Neural crest cell (in vitro differentiated cells): ENCODE data around the gene SV2B. TPM values are rescaled to one million over a fixed set of nuclear protein-coding genes. Genes with fewer than 3 reads are reported as not detected.

Experiments
- DNase-seq: peaks from one replicate; pipeline ENCODE4 v3.0.0; 2021; ENCODE audit warnings: low read depth, mixed read lengths, low spot score
- H3K27ac Mint-ChIP-seq: one replicate; pipeline ENCODE4 v1.8.0; 2021; ENCODE audit warnings: mild to moderate bottlenecking, mixed read lengths; ENCODE audit not compliant: unreplicated experiment
- H3K27me3 Mint-ChIP-seq: 2 replicates; pipeline ENCODE4 v1.8.0; 2021; ENCODE audit warnings: low read depth, mild to moderate bottlenecking, mixed read lengths
- H3K36me3 Mint-ChIP-seq: 2 replicates; pipeline ENCODE4 v1.8.0; 2021; ENCODE audit warnings: low read depth, mild to moderate bottlenecking, mixed read lengths
- H3K4me1 Mint-ChIP-seq: 2 replicates; pipeline ENCODE4 v1.8.0; 2021; ENCODE audit warnings: mixed read lengths
- H3K4me3 Mint-ChIP-seq: one replicate; pipeline ENCODE4 v1.8.0; 2021; ENCODE audit warnings: mild to moderate bottlenecking, mixed read lengths
- H3K9me3 Mint-ChIP-seq: 2 replicates; pipeline ENCODE4 v1.8.0; 2021; ENCODE audit warnings: mixed read lengths
- total RNA-seq: library from RNA; stranded (reverse); gene quantifications from 2 replicates; pipeline ENCODE4 v1.2.1, GENCODE V29; 2021
- TF ChIP-seq, protein P1 (sequence below): fragments of 200-600 bp; sonication (generic); conservative IDR thresholded peaks from 2 replicates; pipeline ENCODE4 v1.5.0; 2021; ENCODE audit warnings: antibody characterized with exemption, mild to moderate bottlenecking

SV2B gene
- total RNA-seq, 1 donor from 2014 or later = not detected

- no peak for DNase-seq
- H3K4me3 Mint-ChIP-seq = no peak overlapping the region
- no peaks in the 10 kb centered on the region for H3K9me3 Mint-ChIP-seq
- no peaks in the 10 kb centered on the region for H3K4me1 Mint-ChIP-seq
- TF ChIP-seq, protein P1, sequence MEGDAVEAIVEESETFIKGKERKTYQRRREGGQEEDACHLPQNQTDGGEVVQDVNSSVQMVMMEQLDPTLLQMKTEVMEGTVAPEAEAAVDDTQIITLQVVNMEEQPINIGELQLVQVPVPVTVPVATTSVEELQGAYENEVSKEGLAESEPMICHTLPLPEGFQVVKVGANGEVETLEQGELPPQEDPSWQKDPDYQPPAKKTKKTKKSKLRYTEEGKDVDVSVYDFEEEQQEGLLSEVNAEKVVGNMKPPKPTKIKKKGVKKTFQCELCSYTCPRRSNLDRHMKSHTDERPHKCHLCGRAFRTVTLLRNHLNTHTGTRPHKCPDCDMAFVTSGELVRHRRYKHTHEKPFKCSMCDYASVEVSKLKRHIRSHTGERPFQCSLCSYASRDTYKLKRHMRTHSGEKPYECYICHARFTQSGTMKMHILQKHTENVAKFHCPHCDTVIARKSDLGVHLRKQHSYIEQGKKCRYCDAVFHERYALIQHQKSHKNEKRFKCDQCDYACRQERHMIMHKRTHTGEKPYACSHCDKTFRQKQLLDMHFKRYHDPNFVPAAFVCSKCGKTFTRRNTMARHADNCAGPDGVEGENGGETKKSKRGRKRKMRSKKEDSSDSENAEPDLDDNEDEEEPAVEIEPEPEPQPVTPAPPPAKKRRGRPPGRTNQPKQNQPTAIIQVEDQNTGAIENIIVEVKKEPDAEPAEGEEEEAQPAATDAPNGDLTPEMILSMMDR = no peak
- H3K27me3 Mint-ChIP-seq = peaks cover 83% of the 10 kb centered on the region
- peak overlapping the region; percentile 70 for H3K27ac Mint-ChIP-seq
- no peaks in the 10 kb centered on the region for H3K36me3 Mint-ChIP-seq
These were observed 152.3 kb downstream of the SV2B start for GRCh38 chr15:91252322-91252721.

DNA sequence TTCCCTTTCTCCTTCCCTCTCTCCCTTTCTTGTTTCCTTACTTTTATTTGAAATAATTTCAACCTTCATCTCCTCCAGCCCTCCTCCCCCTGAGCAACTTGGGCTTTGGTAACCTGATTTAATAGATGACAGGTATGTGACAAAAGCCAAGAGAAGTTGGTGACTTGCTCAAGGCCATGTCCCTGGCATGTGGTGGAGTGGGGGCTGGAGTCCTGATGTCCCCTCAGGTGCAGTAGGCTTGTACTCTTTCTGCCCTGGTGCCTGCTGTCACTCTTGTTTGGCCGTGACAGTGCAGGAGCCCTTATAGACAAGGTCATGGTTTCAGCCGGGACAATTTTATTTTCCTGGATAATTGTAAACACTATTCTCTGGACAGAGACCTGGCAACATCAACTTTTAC lies 152.7 kb downstream of the SV2B start:
- no peaks in the 10 kb centered on the region for H3K36me3 Mint-ChIP-seq
- H3K27me3 Mint-ChIP-seq = peaks cover 82% of the 10 kb centered on the region
- H3K4me3 Mint-ChIP-seq = no peak overlapping the region
- no peaks in the 10 kb centered on the region for H3K4me1 Mint-ChIP-seq
- H3K9me3 Mint-ChIP-seq = no peaks in the 10 kb centered on the region
- H3K27ac Mint-ChIP-seq = no peak overlapping the region
- DNase-seq = no peak
- TF ChIP-seq, protein P1 = no peak

DNA sequence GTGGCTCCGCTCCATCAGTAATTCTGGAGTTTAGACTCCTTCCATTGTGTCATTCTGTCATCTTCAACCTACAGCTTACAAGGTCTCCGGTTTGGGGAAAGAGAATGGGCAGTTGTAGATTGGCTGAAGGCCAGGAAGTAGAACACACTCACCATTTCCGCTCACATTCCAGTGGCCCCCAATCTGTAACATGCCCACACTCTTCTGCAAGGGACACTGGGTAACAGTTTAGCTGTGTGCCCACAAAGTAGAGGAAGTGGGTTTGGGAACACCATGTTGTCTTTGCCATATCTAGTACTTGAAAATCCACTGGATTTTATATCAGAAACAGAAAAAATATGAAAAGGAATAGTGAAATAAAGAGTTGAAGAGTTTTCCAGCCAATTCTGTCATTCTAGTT lies 153.5 kb downstream of the SV2B start:
- TF ChIP-seq, protein P1 = no peak
- Mint-ChIP-seq H3K9me3 (no peaks in the 10 kb centered on the region), H3K36me3 (no peaks in the 10 kb centered on the region), H3K27ac (no peak overlapping the region), H3K4me3 (no peak overlapping the region), H3K27me3 (peaks cover 83% of the 10 kb centered on the region), H3K4me1 (no peaks in the 10 kb centered on the region)
- no peak for DNase-seq

GRCh38 chr15:91254766-91255165 lies 154.7 kb downstream of the SV2B start:
- TF ChIP-seq, protein P1 = no peak
- Mint-ChIP-seq H3K27ac (no peak overlapping the region), H3K27me3 (peaks cover 75% of the 10 kb centered on the region), H3K9me3 (no peaks in the 10 kb centered on the region), H3K36me3 (no peaks in the 10 kb centered on the region), H3K4me1 (no peaks in the 10 kb centered on the region), H3K4me3 (no peak overlapping the region)
- no peak for DNase-seq

GRCh38 chr15:91255670-91256192 lies 155.7 kb downstream of the SV2B start:
- peaks cover 68% of the 10 kb centered on the region for H3K27me3 Mint-ChIP-seq

More at GRCh38 chr15:91255670-91256192, 155.7 kb downstream of the SV2B start:
- Mint-ChIP-seq H3K36me3 (no peaks in the 10 kb centered on the region), H3K9me3 (no peaks in the 10 kb centered on the region), H3K4me3 (no peak overlapping the region), H3K4me1 (no peaks in the 10 kb centered on the region), H3K27ac (no peak overlapping the region)
- DNase-seq = no peak
- TF ChIP-seq, protein P1 = no peak
